Hematopoietic multipotent progenitor cell treated with erythropoietin and hydrocortisone succinate and interleukin-3 and kit ligand, for 8 days (in vitro differentiated cells): Measurements from ENCODE around the gene SPTBN4.

Source experiments
- DNase-seq: peaks from one replicate; pipeline ENCODE4 v3.0.0-alpha.2; 2015

SPTBN4 gene

DNA sequence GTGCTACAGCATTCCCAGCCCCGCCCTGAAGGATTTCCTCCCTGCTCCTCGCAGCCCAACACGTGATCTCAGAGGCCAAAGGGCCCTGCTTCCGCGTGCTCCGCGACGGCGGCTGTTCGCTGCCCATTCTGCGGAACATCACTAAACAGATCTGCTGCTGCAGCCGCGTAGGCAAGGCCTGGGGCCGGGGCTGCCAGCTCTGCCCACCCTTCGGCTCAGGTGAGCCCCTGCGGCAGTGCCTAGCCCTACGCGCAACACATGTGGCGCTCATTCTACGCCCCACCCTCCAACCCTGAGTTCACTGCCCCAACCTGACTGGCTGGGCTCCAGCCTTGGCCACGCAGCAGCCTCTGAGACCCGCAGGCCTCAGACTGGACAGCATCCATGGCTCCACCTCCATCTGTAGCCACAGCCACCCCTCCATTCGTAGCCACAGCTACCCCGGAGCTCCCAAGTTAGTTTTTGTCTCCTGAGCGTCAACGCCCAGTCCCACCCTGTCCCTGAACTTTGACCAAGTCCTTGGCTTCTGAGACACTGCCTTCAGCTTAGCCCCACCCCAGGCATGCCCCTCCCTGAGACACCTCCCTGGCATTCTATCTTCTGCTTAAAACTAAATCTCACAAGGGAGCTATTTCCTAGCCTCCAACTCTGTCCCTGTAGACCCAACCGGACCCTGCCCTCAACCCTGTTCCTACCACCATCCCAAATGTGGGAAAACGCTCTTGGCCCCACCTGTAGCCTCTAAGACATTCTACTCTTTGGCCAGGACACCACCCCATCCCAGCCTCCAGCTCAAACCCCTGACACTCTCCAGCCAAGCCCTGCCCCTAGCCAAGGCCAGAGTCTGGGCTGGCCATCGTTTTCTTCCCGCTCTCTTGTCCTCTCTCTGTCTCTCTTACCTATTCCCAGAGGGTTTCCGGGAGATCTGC is 140.8 kb downstream of the SPTBN4 start:
- DNase-seq: peak; percentile 81

DNA sequence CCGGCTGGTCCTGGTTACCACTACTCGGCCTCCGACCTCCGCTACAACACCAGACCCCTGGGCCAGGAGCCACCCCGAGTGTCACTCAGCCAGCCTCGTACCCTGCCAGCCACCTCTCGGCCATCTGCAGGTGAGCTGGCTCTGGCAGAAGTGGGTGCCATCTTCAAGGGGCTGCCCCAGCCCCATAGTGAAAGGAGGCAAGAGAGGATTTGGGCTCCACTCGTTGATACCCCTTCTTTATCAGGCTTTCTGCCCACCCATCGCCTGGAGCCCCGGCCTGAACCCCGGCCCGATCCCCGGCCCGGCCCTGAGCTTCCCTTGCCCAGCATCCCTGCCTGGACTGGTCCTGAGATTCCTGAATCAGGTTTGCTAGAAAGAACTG is 141.4 kb downstream of the SPTBN4 start:
- DNase-seq: no peak

DNA sequence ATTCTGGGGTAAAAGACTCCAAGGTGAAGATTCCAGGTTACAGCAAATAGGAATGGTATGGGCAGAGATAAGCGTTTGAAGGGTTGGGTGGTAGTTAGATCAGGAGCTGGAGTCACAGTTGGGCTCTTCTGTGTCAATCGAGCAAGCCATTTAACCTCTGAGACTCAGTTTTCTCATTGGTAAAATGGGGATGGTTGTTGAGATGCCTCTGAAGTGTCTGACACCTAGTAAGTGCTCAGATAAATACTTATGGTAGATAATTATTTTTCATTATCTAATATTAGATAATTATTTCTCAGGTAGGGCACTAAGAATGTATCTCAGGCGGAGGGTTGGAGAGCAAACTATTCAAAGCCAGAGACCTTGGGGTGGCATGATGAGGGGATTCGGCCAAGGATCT is 142.2 kb downstream of the SPTBN4 start:
- DNase-seq: no peak

DNA sequence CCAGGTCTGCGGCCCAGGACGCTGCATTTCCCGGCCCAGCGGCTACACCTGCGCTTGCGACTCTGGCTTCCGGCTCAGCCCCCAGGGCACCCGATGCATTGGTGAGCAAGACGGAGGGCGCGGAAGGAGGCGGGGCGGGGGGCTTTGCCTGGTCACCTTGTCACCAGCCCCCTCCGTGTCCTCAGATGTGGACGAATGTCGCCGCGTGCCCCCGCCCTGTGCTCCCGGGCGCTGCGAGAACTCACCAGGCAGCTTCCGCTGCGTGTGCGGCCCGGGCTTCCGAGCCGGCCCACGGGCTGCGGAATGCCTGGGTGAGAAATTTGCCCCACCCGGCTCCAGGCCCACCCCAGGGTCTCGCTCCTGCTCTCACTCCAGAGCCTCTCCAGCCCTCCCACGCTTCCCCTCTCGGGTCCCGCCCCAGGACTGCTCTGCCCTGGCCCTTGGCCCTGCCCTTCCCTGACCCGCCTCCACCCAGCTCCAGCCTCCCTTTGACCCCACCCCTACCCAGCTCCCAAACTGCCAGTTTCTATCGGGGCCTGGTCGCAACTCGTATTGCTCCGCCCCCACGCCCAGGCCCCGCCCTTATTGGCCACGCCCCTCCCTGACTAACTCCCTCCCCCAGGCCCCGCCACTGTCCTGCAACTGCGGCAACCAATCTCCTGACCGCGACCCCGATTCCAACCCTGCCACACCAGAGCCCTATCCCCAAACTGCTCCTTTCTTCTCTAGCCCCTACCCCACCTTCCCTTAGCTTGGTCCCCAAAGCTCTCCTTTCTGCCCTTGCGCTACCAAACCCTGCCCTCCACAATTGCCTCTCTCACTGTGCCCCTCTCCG is 143.0 kb downstream of the SPTBN4 start:
- DNase-seq: peak; percentile 94

DNA sequence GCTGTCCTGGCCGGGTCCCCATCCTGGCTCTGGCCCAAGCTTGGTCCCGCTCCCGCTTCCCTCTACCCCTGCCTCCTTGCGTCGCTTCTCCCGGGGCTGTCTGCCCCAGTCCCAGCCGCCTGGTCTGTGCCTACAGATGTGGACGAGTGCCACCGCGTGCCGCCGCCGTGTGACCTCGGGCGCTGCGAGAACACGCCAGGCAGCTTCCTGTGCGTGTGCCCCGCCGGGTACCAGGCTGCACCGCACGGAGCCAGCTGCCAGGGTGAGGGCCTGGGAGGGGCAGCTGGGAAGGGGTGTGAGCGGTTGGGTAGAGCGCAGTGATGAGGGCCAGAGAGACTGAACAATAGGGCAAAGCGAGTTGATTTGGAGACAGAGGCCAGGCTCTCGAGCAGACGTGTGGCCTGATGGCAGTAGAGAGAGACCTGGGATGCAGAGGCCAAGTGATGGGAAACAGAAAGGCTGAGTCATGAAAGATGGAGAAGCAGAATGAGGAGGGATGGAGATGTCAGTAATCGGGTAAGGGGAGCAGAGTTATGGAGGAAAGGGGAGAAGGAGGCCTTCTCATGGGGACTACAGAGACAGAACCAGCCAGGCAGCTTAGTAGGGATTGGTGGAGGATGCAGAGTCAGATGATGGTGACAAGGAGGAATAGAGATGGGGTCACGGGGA is 143.7 kb downstream of the SPTBN4 start:
- DNase-seq: peak; percentile 62

DNA sequence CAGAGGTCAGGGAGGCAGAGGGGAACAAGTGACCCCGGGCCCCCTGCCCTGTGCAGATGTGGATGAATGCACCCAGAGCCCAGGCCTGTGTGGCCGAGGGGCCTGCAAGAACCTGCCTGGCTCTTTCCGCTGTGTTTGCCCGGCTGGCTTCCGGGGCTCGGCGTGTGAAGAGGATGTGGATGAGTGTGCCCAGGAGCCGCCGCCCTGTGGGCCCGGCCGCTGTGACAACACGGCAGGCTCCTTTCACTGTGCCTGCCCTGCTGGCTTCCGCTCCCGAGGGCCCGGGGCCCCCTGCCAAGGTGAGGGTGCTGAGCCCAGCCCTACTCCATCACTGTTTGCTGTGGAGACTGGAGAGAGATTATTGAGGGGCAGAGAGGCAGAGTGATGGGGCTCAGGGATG is 144.3 kb downstream of the SPTBN4 start:
- no peak for DNase-seq

DNA sequence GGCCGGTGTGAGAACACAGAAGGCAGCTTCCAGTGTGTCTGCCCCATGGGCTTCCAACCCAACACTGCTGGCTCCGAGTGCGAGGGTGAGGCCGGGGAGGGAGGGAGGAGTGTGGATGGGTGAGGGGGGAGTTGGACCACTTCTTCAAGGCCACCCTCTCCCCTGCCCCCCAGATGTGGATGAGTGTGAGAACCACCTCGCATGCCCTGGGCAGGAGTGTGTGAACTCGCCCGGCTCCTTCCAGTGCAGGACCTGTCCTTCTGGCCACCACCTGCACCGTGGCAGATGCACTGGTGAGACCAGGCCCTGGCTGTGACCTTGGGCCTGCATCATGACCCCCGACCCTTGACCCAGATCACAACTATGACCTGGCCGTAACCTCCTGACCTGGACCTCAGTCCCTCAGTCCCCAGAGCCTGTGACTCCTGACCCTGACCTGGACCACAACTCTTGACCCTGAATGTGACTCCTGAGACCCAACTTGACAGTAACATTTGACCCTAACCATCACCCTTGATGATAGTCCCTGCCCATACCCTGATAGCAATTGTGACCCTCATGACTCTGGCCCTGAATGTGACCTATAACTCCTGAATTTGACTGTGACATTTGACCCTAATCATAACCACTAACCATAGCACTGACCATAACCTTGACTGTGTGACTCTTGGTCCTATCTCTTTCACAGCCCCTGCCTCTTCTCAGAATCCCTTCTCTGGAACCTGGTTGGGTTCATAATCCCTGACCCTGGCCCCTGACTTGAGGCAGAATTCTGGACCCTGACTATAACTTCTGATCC is 145.3 kb downstream of the SPTBN4 start:
- no peak for DNase-seq

DNA sequence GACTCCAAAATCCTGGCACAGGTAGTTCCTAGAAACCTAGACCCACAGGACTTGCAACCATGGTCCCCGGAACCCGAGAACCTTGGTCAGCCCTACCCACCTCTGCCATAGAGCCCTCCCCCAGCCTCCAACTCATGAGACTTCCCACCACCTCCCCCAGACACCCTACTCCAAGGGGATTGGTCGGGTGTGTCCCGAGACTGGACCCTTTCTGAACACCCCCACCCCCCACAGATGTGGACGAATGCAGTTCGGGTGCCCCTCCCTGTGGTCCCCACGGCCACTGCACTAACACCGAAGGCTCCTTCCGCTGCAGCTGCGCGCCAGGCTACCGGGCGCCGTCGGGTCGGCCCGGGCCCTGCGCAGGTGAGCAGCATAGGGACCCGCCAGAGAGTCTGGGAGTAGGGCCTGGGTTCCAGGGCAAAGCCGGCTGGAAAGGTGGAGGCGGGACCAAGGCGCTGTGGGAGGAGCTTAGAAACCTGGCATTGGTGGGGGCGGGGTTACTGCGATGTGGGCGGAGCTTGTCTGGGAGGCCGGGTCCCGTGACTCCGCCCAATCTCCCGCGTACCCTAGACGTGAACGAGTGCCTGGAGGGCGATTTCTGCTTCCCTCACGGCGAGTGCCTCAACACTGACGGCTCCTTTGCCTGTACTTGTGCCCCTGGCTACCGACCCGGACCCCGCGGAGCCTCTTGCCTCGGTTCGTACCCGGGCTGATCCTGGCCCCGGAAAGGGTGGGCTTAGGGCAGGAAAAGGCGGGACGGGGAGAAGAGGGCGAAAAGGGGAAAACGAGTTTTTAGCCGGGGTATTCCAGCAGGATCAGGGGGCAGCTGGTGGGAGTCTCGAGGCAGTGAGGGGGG is 146.3 kb downstream of the SPTBN4 start:
- peak; percentile 72 for DNase-seq

DNA sequence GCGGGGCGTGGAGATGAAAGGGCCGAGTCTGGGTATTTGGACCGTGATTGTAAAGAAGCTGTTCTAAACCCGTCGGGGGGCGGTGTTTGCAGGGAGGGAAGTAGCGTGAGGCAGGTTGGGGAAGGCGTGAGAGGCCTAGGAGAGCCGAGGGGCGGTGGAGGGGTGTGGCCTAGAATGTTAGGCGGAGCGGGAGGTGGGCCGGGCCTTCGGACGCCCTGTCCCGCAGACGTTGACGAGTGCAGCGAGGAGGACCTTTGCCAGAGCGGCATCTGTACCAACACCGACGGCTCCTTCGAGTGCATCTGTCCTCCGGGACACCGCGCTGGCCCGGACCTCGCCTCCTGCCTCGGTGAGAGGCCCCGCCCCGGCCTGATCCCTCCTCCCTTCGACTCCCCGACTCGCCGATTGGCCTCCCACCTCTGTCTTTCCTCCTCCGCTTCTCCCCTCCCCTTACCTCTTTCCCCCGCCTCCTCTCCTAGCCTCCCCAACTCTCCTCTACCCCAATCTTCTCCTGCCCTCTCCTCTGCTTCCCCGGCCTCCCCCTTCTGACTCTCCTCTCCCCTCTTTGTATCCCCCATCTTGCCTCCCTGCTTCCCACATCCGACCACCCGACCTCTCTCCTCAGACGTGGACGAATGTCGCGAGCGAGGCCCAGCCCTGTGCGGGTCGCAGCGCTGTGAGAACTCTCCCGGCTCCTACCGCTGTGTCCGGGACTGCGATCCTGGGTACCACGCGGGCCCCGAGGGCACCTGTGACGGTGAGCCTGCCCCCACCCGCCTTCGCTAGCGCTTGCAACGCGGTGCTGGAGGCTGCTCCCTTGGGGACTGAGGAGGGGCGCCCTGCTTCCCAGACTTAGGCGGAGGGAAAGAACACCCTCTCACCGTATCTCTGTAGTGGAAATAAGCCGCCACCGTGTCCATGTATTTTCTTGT is 147.2 kb downstream of the SPTBN4 start:
- DNase-seq: peak; percentile 90

DNA sequence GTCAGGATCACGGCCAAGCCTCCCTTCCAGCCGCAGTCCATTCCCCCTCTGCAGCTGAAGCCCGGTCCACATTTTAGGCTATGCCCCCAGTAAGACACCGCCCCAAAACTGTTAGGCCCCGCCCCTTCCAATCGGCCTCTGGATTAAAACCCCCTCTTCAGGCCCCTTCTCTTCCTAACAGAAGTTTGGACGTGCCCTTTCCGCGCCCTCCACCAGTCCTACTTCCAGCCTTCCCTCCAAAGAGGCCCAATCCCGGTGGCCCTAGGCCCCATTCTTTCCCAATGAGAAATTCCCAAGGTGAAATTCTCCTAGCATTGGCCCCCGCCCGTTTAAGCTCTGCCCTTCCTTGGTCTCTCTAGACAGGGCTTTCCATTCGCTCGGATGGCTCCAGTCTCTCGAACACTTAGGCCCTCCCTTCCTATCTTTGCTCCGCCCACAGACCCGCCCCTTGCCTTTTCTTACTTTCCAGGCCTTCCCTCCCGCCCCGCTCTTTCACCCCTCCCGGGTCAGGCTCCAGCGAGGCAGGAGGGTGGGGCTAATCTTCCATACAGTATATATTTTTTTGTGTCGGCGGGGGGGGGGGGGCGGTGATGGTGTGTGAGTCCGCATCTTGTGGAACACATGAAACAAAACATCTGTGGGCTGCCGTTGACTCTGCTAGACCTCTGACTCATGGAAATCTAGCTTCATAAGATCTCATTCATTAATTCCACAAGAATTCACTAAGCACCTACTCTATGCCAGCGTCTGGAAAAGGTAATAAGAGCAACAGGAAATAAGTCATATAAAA is 148.0 kb downstream of the SPTBN4 start:
- peak; percentile 97 for DNase-seq

DNA sequence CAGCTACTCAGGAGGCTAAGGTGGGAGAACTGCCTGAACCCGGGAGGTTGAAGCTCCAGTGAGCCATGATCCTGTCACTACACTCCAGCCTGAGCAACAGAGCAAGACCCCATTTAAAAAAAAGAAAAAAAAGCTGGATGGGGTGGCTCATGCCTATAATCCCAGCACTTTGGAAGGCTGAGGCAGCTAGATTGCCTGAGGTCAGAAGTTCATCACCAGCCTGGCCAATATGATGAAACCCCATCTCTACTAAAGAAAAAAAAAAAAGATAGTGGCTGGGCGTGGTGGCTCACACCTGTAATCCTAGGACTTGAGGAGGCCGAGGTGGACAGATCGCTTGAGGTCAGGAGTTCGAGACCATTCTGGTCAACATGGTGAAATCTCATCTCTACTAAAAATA is 149.4 kb downstream of the SPTBN4 start:
- no peak for DNase-seq

DNA sequence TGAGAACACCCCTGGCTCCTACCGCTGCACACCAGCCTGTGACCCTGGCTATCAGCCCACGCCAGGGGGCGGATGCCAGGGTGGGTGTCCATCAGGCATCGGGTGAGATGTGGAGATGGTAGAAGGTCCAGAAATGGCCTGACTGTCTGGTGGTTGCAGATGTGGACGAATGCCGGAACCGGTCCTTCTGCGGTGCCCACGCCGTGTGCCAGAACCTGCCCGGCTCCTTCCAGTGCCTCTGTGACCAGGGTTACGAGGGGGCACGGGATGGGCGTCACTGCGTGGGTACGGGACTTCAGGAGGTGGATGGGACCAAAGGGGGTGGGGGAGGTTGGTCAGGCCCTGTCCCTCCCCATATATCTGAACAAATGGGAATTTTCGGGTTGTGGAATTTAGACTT is 150.1 kb downstream of the SPTBN4 start:
- no peak for DNase-seq

DNA sequence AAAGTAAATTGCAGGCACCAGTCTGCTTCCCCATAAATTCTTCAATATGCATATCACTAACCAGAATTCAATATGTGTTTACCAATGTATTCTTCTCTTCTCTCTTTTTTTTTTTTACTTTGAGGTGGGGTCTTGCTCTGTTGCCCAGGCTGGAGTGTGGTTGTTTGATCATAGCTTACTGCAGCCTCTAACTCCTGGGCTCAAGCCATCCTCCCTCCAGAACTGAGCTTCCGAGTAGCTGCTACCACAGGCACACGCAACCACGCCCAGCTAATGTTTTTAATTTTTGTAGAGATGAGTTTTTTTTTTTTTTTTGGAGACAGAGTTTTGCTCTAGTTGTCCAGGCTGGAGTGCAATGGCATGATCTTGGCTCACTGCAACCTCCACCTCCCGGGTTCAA is 151.2 kb downstream of the SPTBN4 start:
- no peak for DNase-seq

DNA sequence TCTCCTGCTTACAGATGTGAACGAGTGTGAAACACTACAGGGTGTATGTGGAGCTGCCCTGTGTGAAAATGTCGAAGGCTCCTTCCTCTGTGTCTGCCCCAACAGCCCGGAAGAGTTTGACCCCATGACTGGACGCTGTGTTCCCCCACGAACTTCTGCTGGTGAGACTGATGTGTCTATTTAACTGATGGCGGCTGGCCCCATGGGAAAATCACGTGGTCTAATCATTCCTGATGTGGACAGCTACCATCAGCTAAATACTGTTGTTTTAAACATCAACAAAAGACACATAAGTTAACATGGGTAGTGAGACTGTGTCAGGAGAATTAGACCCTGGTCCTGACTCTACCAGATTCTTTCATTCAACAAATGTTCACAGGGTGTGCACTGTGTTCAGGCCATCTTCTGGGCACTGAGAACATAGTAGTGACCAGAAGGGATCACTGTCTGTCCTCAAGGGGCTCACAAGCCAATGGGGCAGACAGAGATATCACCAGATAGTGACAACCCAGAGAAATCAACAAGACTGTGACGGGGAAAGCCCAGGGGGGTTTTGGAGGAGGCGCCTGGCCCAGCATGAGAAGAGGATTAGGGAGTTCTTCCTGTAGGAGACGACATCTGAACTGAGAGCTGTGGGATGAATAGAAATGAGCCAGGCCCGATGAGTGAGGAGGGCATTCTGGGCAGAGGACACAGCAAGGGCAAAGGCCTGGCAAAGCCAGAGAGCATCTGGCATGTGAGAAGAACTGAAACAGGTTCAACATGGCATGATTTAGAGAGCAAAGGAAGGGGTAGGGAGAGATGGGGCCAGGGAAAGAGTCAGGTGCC is 152.7 kb downstream of the SPTBN4 start:
- DNase-seq: no peak

DNA sequence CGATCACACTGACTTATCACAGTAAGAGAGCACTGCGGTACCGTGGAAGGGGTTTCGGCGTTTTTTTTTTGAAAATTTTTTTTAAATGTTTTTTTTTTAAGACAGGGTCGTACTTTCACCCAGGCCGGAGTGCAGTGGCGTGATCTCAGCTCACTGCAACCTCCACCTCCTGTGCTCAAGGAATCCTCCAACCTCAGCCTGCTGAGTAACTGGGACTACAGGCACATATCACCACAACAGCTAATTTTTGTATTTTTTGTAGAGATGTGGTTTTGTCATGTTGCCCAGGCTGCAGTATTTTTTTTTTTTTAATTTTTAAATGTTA is 153.3 kb downstream of the SPTBN4 start:
- no peak for DNase-seq

DNA sequence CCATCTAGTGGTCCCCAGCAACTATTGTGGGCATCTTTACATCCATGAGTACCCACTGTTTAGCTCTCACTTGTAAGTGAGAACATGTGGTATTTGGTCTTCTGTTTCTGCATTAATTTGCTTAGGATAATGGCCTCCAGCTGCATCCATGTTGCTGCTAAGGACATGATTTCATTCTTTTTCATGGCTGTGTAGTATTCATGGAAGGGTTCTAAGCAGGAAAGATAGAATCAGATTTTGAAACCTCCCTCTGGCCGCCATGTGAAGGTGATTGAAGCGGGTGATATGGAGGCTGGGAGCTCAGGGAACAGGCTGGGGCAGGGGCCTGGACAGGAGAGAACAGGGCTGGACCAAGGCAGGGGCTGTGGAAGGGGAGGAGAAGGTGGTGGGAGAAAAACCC is 154.5 kb downstream of the SPTBN4 start:
- DNase-seq: no peak

DNA sequence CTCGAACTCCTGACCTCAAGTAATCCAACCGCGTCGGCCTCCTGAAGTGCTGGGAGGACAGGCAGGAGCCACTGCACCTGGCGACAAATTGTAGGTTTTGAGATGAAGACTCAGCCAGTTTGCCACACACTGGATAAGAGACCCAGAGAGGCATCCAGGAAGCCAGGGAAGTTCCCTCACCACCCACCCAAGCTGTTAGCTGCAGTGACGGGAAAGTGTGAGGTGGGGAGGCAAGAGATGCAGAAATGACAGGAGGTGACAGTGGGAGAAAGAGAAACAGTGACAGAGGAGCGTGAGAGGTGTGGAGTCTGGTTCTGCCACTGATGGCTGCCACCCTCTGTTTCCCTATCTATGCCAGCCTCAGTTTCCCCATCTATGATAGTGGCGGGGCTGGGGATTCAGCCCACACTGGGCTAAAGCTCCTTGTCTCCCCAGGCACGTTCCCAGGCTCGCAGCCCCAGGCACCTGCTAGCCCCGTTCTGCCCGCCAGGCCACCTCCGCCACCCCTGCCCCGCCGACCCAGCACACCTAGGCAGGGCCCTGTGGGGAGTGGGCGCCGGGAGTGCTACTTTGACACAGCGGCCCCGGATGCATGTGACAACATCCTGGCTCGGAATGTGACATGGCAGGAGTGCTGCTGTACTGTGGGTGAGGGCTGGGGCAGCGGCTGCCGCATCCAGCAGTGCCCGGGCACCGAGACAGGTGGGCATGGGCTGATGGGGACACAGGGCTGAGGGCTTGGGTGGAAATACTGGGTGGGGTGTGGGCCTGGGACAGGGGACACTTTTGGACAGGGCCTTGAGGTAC is 155.4 kb downstream of the SPTBN4 start:
- DNase-seq: no peak

DNA sequence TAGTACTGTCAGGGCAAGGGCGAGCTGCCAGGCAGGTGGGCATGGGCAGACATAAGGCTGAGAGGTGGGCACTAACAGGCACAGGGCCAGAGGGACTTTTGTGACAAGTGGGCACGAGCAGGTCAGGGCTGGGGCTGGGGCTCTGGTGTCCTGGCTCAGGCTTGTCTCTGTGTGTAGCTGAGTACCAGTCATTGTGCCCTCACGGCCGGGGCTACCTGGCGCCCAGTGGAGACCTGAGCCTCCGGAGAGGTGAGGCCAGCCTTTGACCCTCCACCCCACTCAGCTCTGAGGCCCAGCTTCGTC is 155.9 kb downstream of the SPTBN4 start:
- DNase-seq: no peak
